Measurements from ENCODE around the gene PDE2A. TPM values are rescaled to one million over a fixed set of nuclear protein-coding genes. Genes with fewer than 3 reads are reported as not detected.

PDE2A gene
- total RNA-seq, 4 donors from 2014 or later, result 54.0 to 339 (median 84.6) TPM

DNA sequence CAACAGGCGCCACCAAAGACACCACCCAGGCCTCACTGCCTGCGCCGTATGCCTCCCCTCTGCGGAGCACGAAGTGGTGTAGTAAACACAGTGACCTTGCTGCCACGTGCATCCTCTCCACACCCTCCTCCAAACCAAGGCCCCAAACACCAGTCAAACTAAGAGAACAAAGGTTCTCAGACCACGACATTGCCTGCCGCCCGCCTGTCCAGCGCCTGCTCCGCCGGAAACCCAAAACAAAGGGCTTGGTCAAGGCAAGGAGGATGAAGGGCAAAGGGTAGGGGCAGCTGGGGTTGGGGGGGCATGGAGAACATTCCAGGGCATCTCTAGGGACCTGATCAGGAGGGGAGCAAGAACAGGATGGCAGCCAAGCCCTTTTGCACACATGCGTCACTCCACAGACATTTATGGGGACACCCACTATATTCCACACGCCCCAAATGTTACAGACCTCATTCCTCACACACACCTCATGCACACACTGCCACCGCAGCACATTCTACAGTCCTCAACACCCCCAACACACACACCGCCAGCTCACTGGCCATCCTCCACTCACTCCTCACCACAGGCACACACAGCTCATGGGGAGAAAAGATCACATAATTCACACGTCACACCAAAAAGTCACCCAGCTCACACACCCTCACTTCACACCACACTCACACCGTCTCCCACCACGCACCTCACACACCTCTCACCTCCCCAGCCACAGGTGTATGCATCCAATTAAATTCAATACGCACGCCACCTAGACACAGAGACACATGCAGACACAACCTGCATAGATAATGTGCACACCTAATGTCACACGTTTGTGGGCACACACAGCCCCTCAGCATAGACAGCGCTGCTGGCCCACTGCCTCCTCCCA, 34.5 kb downstream of the PDE2A start:
- ATAC-seq (ENCODE audit: low FRiP score) (no peak), DNase-seq (ENCODE audit: low spot score) (no peak)
- TF ChIP-seq CTCF (IDR thresholded peaks at IDR 0.05), result no peak

DNA sequence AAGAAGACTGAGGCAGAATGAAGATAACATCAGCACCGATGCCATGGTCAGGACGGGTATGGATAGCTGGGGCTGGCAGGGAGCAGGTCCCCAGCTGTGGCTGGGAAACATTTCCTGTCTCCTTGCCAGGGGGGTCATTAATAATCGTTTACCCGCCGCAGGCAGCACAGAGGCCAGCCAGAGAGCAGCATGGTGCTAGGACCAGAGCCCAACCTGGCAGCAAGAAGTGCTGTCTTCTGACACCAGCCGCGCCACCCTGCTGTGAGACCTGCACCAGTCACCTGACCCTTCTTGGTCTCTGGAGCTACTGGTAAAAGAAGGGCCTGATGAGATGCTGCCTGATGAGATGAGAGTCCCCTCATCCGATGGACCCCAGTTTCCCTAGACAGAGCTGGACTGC, 36.3 kb downstream of the PDE2A start:
- ATAC-seq (ENCODE audit: low FRiP score) (no peak), DNase-seq (ENCODE audit: low spot score) (no peak)
- TF ChIP-seq CTCF (IDR thresholded peaks at IDR 0.05), result no peak

DNA sequence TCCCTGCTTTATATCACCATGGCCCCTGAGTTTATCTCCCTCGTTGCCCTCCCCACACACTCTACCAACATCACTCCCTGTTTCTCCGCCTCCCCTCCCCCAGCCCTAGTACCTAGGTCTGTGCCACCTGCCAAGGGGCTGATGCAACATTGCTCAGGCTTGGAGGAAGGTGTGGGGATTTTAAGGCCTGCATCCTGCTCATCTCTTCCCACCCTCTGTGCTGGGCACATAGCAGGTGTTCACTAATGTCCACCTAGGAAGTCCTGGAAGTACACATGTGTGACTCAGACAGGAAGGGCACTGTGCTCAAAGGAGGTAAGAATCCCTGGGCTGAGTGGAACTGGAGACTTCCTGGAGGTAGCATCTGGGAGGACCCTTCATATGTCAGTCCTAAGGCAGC, 37.0 kb downstream of the PDE2A start:
- no peak for ATAC-seq (ENCODE audit: low FRiP score)
- no peak for TF ChIP-seq CTCF (IDR thresholded peaks at IDR 0.05)
- DNase-seq (ENCODE audit: low spot score), result no peak

GRCh38 chr11:72636376-72636775, 37.8 kb downstream of the PDE2A start:
- no peak for TF ChIP-seq CTCF (IDR thresholded peaks at IDR 0.05)
- no peak for DNase-seq (ENCODE audit: low spot score)
- ATAC-seq (ENCODE audit: low FRiP score), result no peak

DNA sequence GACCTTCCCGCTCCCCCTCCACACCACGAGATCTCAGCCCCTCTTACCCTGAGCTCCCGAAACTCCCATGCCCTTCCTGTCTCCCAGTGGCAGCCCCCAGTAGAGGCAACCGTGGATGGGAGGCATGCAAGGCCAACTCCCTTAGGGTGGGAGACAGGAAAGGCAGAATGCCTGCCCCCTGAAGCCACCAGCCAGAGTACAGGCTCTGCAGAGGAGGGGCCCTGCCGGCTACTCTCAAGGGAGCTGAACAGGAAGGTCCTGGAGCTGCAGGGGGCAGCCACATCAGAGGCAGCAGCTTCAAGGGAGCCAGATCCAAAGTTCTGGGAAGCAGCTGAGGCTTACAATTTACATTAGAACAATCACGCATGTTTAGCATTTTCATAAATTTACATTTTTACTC, 38.3 kb downstream of the PDE2A start:
- TF ChIP-seq CTCF (IDR thresholded peaks at IDR 0.05), result no peak
- no peak for DNase-seq (ENCODE audit: low spot score)
- no peak for ATAC-seq (ENCODE audit: low FRiP score)

DNA sequence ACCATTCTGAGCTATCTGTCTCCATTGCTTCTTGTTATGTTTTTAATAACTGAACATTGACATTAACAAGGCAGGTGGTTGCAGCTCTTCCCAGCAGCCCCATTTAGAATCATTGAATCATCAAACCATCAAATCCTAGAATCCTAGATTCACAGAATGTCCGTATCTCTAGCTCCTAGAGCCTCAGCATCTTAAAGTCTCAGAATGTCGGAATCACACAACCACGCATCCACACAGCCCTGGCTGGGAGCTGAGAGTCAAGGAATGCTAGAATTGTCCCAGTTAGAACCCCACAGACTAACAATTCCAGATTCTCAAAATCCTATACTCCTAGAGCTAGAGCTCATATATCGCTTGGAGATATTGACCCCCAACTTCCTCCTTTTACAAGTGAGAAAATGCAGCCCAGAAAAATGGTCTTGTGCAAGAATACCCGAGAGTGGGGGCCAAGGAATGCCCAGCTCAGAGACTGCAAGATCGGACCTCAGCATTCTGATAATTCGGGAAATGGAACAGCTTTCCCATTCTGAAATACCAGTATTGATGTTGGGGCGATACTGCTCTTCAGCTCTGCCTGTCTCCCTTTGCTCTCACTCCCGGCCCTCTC, 38.8 kb downstream of the PDE2A start:
- ATAC-seq (ENCODE audit: low FRiP score), result no peak
- no peak for DNase-seq (ENCODE audit: low spot score)
- TF ChIP-seq CTCF (IDR thresholded peaks at IDR 0.05), result no peak

Data from omental fat pad (tissue), 4 donors.